Measurements from ENCODE around the gene RUSC2.

The RUSC2 gene

DNA sequence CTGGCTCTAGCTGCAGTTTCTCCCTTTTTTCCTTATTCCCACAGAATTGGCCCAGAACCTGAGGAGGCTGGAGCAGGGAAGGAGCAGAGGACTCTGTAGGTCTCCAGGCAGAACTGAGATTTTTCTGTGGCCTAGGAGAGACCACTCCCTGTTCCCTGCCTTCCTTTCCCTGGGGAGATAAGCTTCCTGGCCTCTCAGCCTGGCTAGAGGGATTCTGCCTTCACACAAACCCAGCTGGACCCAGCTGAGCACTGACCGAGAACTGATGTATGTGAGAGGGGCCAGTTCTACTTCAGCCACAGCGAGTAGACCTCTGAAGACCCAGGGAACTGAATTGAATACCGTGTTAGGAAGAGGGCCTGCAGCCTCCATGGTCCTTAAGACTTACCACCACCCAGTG, 48.0 kb downstream of the RUSC2 start:
- Histone ChIP-seq H3K36me3 (ENCODE audit: insufficient read depth, low read length) (no peaks in the 10 kb centered on the region), H3K4me2 (ENCODE audit: insufficient read depth, low read length) (no peak overlapping the region), H3K27me3 (ENCODE audit: insufficient read depth, low read length, poor library complexity) (no peaks in the 10 kb centered on the region), H3K9ac (ENCODE audit: low read depth, low read length) (no peak overlapping the region), H3K79me2 (ENCODE audit: insufficient read depth, low read length) (no peaks in the 10 kb centered on the region), H4K20me1 (ENCODE audit: insufficient read depth, low read length) (no peaks in the 10 kb centered on the region), H3K27ac (ENCODE audit: low read length) (no peak overlapping the region), H3K9me3 (ENCODE audit: insufficient read depth, low read length, severe bottlenecking) (no peaks in the 10 kb centered on the region), H2AFZ (ENCODE audit: low read depth, low read length) (no peak overlapping the region), H3K4me3 (ENCODE audit: low read depth in 1 of 2, low read length in 2 of 2) (no peak overlapping the region), H3K4me1 (ENCODE audit: insufficient read depth, low read length) (no peaks in the 10 kb centered on the region)
- no peak for ATAC-seq (ENCODE audit: insufficient read depth, low read depth)
- DNase-seq: no peak
- TF ChIP-seq, protein P1, sequence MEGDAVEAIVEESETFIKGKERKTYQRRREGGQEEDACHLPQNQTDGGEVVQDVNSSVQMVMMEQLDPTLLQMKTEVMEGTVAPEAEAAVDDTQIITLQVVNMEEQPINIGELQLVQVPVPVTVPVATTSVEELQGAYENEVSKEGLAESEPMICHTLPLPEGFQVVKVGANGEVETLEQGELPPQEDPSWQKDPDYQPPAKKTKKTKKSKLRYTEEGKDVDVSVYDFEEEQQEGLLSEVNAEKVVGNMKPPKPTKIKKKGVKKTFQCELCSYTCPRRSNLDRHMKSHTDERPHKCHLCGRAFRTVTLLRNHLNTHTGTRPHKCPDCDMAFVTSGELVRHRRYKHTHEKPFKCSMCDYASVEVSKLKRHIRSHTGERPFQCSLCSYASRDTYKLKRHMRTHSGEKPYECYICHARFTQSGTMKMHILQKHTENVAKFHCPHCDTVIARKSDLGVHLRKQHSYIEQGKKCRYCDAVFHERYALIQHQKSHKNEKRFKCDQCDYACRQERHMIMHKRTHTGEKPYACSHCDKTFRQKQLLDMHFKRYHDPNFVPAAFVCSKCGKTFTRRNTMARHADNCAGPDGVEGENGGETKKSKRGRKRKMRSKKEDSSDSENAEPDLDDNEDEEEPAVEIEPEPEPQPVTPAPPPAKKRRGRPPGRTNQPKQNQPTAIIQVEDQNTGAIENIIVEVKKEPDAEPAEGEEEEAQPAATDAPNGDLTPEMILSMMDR (IDR thresholded peaks at IDR 0.05; ENCODE audit: borderline replicate concordance, extremely low read depth, low read length, poor library complexity, severe bottlenecking): no peak
- no peak for TF ChIP-seq EZH2 (IDR thresholded peaks at IDR 0.05; ENCODE audit: borderline replicate concordance, low read depth, low read length, severe bottlenecking)

DNA sequence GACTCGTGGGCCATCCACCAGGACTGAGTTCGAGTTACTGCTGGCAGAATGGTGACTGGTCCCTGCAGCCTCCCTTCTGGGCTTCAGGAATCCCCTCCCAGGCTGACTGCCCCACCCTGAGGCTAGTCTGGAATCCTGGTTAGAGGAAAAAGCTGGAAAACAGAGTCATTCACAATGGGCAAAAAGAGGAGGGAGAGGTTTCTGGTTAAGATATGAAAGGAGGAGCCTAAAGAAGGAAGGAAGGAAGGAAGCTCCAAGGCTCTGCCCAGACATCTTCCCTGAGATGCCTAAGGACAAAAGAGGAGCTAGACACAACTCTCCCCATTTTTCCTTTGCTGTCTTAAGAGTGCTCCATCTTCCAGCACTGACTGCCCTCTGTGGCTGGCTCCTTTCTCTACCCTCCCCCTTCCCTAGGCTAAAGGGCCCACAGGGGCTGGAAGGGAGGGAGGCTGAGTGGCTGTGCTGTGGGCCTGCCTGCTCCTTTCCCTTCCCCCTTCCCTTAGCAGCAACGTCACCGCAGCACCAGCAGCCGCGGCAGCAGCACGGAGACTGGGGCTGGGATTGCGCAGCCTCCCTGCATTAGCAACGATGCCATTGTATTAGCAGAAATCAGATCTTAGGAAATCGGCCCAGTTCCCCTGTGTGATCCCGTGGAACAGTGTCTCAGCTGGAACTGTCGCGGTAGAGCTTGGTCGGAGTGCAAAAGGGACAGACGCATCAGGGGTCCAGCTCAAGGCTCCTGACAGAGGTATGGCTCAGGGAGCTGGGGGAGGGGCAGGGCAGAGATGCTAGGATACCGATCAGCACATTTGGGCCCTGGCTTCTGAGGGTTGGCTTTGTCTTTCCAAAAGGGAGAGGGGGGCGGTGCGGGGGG, 48.7 kb downstream of the RUSC2 start:
- Histone ChIP-seq H3K27ac (ENCODE audit: low read length) (no peak overlapping the region), H4K20me1 (ENCODE audit: insufficient read depth, low read length) (no peaks in the 10 kb centered on the region), H3K4me1 (ENCODE audit: insufficient read depth, low read length) (no peaks in the 10 kb centered on the region), H3K9ac (ENCODE audit: low read depth, low read length) (no peak overlapping the region), H3K79me2 (ENCODE audit: insufficient read depth, low read length) (no peaks in the 10 kb centered on the region), H2AFZ (ENCODE audit: low read depth, low read length) (no peak overlapping the region), H3K4me2 (ENCODE audit: insufficient read depth, low read length) (no peak overlapping the region), H3K36me3 (ENCODE audit: insufficient read depth, low read length) (no peaks in the 10 kb centered on the region), H3K9me3 (ENCODE audit: insufficient read depth, low read length, severe bottlenecking) (no peaks in the 10 kb centered on the region), H3K4me3 (ENCODE audit: low read depth in 1 of 2, low read length in 2 of 2) (no peak overlapping the region), H3K27me3 (ENCODE audit: insufficient read depth, low read length, poor library complexity) (no peaks in the 10 kb centered on the region)
- TF ChIP-seq, protein P1 (IDR thresholded peaks at IDR 0.05; ENCODE audit: borderline replicate concordance, extremely low read depth, low read length, poor library complexity, severe bottlenecking): no peak
- TF ChIP-seq EZH2 (IDR thresholded peaks at IDR 0.05; ENCODE audit: borderline replicate concordance, low read depth, low read length, severe bottlenecking): no peak
- DNase-seq (no peak), ATAC-seq (ENCODE audit: insufficient read depth, low read depth) (no peak)

All from DND-41 (cell line).